Measurements from ENCODE around the gene KBTBD13.

The KBTBD13 gene

DNA sequence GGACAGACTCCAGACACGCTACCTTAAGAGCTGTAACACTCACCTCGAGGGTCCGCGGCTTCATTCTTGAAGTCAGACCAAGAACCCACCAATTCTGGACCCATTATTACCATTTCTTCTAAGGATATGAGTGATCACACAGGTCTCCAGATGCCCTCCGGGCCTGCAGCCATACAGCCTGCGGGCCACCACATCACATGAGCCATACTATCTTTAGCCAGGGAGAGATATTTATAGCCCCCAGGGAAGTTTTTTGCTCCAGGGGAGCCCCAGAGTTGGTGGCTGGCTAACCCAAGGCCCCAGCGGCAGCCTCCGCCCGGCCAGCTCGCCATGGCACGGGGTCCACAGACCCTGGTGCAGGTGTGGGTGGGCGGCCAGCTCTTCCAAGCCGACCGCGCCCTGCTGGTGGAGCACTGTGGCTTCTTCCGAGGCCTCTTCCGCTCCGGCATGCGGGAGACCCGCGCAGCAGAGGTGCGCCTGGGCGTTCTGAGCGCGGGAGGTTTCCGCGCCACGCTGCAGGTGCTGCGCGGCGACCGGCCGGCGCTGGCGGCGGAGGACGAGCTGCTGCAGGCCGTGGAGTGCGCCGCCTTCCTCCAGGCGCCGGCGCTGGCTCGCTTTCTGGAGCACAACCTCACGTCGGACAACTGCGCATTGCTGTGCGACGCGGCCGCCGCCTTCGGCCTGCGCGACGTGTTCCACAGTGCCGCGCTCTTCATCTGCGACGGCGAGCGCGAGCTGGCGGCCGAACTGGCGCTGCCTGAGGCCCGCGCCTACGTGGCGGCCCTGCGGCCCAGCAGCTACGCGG lies at the start of gene KBTBD13:
KBTBD13 (plus strand) TSS at position 261 of the 805 bp plus-strand sequence; CDS start at position 331, 70 bp downstream.
- Mint-ChIP-seq H3K27me3 (peaks cover 42% of the 10 kb centered on the region), H3K4me3 (no peak within 1 kb of the TSS), H3K4me1 (ENCODE audit: low read depth) (peaks cover 15% of the 10 kb centered on the region), H3K9me3 (no peaks in the 10 kb centered on the region), H3K36me3 (ENCODE audit: low read depth) (no peaks in the 10 kb centered on the region), H3K27ac (no peak within 1 kb of the TSS)
- intact Hi-C loops (cut with micrococcal nuclease) = no loop called here

- Mint-ChIP-seq H3K36me3 (ENCODE audit: low read depth) (peaks cover 63% of the 10 kb centered on the region), H3K27me3 (peaks cover 9% of the 10 kb centered on the region), H3K9me3 (no peaks in the 10 kb centered on the region), H3K27ac (no peak overlapping the region), H3K4me3 (no peak overlapping the region), H3K4me1 (ENCODE audit: low read depth) (peaks cover 25% of the 10 kb centered on the region)
- intact Hi-C loops (cut with micrococcal nuclease) = loop anchor here (5.0 kb wide), 1 partner anchor 44 kb away; no protein-coding TSS in a partner anchor
Measured at GRCh38 chr15:65026756-65027155, 49.8 kb upstream of the KBTBD13 start.

GRCh38 chr15:65027593-65027992 lies 49.0 kb upstream of the KBTBD13 start:
- H3K9me3 Mint-ChIP-seq = no peaks in the 10 kb centered on the region
- peaks cover 31% of the 10 kb centered on the region for H3K4me1 Mint-ChIP-seq (ENCODE audit: low read depth)
- H3K4me3 Mint-ChIP-seq = peak overlapping the region; percentile 86
- intact Hi-C loops (cut with micrococcal nuclease) = loop anchor here (5.0 kb wide), 1 partner anchor 45 kb away; no protein-coding TSS in a partner anchor
- peaks cover 16% of the 10 kb centered on the region for H3K27me3 Mint-ChIP-seq
- H3K27ac Mint-ChIP-seq = peak overlapping the region; percentile 80
- H3K36me3 Mint-ChIP-seq (ENCODE audit: low read depth) = peaks cover 55% of the 10 kb centered on the region

- peaks cover 18% of the 10 kb centered on the region for H3K27me3 Mint-ChIP-seq
- H3K36me3 Mint-ChIP-seq (ENCODE audit: low read depth) = peaks cover 48% of the 10 kb centered on the region
- peaks cover 39% of the 10 kb centered on the region for H3K4me1 Mint-ChIP-seq (ENCODE audit: low read depth)
- H3K4me3 Mint-ChIP-seq = peak overlapping the region; percentile 86
- intact Hi-C loops (cut with micrococcal nuclease) = loop anchor here (5.0 kb wide), 1 partner anchor 46 kb away; no protein-coding TSS in a partner anchor
- H3K9me3 Mint-ChIP-seq = no peaks in the 10 kb centered on the region
- H3K27ac Mint-ChIP-seq = peak overlapping the region; percentile 80
Measured at GRCh38 chr15:65028338-65028737, 48.2 kb upstream of the KBTBD13 start.

- Mint-ChIP-seq H3K27ac (peak within 1 kb of the TSS; percentile 80), H3K27me3 (peaks cover 19% of the 10 kb centered on the region), H3K4me3 (peak within 1 kb of the TSS; percentile 86), H3K9me3 (no peaks in the 10 kb centered on the region), H3K4me1 (ENCODE audit: low read depth) (peaks cover 44% of the 10 kb centered on the region), H3K36me3 (ENCODE audit: low read depth) (peaks cover 40% of the 10 kb centered on the region)
- intact Hi-C loops (cut with micrococcal nuclease) = loop anchor here (5.0 kb wide), 1 partner anchor 47 kb away; no protein-coding TSS in a partner anchor
Measured at GRCh38 chr15:65028921-65029735, 47.4 kb upstream of the KBTBD13 start, which contains the start of gene MTFMT. Gene MTFMT, minus strand, starts transcription at chr15:65029639. Its CDS starts 26 bp downstream, at chr15:65029613.

GRCh38 chr15:65029736-65030208 lies 46.8 kb upstream of the KBTBD13 start:
- intact Hi-C loops (cut with micrococcal nuclease) = loop anchor here (5.0 kb wide), 2 partner anchors 47 to 297 kb away; no protein-coding TSS in a partner anchor
- Mint-ChIP-seq H3K27me3 (peaks cover 19% of the 10 kb centered on the region), H3K4me3 (peak overlapping the region; percentile 82), H3K4me1 (ENCODE audit: low read depth) (peaks cover 44% of the 10 kb centered on the region), H3K36me3 (ENCODE audit: low read depth) (peaks cover 33% of the 10 kb centered on the region), H3K9me3 (no peaks in the 10 kb centered on the region), H3K27ac (peak overlapping the region; percentile 80)

DNA sequence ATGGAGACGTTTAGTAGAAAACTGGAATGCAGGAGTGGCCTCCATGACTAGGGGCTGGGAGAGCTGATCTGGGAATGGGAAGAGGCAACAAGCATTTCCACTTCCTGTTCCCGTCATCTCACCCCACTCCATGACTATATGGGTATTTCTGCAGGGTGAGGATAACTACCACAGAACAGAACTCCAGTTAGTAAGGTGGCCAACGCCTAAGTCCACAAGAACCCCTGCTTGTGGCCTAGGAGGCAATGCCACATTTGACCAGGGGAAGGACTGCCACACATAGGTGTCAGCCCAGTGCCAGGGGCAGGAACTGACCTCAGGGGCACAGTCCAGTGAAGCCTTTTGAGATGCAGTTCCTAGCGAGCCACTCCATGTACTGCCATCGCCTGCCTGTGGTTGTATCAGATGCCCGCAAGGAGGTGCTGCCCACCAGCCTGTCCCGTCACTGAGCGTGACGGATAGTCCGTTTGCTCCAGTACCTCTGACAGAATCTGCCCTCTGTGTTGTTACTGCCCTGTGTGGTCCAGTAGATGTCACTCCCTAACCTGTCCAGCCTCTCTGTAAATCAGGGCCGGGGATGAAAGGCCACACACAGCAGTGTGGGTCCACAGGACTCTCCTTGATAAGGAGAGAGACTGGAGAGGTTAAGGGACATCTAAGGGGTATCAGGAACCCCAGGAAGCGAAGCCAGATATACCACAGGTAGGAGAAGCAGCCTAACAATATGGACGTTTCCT lies 43.6 kb upstream of the KBTBD13 start:
- no peak overlapping the region for H3K4me3 Mint-ChIP-seq
- H3K27me3 Mint-ChIP-seq = peaks cover 19% of the 10 kb centered on the region
- H3K9me3 Mint-ChIP-seq = no peaks in the 10 kb centered on the region
- H3K27ac Mint-ChIP-seq = peak overlapping the region; percentile 67
- H3K36me3 Mint-ChIP-seq (ENCODE audit: low read depth) = peaks cover 10% of the 10 kb centered on the region
- peaks cover 26% of the 10 kb centered on the region for H3K4me1 Mint-ChIP-seq (ENCODE audit: low read depth)
- intact Hi-C loops (cut with micrococcal nuclease) = loop anchor here (2.0 to 5.0 kb wide), 2 partner anchors 68 to 301 kb away; no protein-coding TSS in a partner anchor

DNA sequence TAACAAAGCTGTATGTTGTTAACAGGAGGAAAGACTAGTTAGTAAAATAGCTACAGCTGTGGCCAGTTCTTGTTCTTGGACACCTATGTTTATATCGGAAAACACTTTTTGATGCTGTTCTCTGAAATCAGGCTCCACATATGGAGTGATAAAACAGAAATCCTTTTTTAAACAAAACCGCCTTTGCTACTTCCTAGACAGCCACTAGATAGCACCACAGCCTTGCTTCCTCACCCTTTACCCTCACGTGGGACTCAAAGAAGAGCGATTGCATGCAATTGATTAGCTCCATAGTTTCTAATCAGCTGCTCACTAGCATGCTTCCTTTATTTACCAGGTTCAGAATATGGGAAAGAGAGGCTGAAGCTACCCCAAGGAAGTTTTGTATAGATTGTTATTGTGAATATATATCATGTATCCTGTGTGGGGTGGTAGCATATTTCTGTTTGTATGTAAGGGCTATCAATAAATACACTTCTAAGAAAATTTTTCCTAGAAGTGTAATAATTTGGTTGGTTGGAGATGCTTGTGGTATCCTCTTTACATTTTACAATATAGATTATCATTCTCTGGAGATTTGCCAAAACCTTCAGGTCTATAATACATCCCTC lies 42.8 kb upstream of the KBTBD13 start:
- intact Hi-C loops (cut with micrococcal nuclease) = loop anchor here (2.0 to 5.0 kb wide), 2 partner anchors 67 to 301 kb away; no protein-coding TSS in a partner anchor
- Mint-ChIP-seq H3K27ac (no peak overlapping the region), H3K4me3 (no peak overlapping the region), H3K9me3 (no peaks in the 10 kb centered on the region), H3K4me1 (ENCODE audit: low read depth) (peaks cover 19% of the 10 kb centered on the region), H3K27me3 (peaks cover 19% of the 10 kb centered on the region), H3K36me3 (ENCODE audit: low read depth) (peaks cover 3% of the 10 kb centered on the region)

- H3K4me1 Mint-ChIP-seq (ENCODE audit: low read depth) = peaks cover 19% of the 10 kb centered on the region
- intact Hi-C loops (cut with micrococcal nuclease) = loop anchor here (5.0 kb wide), 1 partner anchor 302 kb away; no protein-coding TSS in a partner anchor
- no peak overlapping the region for H3K27ac Mint-ChIP-seq
- H3K27me3 Mint-ChIP-seq = peaks cover 19% of the 10 kb centered on the region
- no peaks in the 10 kb centered on the region for H3K9me3 Mint-ChIP-seq
- H3K36me3 Mint-ChIP-seq (ENCODE audit: low read depth) = no peaks in the 10 kb centered on the region
- H3K4me3 Mint-ChIP-seq = no peak overlapping the region
Measured at GRCh38 chr15:65034719-65035118, 41.8 kb upstream of the KBTBD13 start.

DNA sequence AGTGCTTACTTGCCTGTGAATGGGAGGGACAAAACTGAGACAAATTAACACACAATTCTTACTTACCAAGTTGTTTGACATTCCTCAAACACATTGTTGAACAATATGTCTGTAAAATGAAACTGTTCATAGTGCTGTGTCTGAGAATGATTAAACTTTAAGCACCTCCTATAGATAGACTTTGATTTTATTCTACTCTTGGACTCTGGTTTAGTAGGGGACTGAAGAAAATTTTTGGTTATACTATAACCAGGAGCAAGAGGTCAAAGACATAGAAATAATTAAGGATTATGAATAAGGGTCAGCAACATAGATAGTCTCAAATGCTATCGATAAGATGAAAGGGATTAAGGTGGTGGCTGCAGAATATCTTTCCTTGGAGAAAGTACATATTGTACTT lies 39.2 kb upstream of the KBTBD13 start:
- Mint-ChIP-seq H3K27me3 (peaks cover 9% of the 10 kb centered on the region), H3K4me1 (ENCODE audit: low read depth) (peaks cover 16% of the 10 kb centered on the region), H3K4me3 (no peak overlapping the region), H3K9me3 (no peaks in the 10 kb centered on the region), H3K27ac (no peak overlapping the region), H3K36me3 (ENCODE audit: low read depth) (no peaks in the 10 kb centered on the region)
- intact Hi-C loops (cut with micrococcal nuclease) = no loop called here

- intact Hi-C loops (cut with micrococcal nuclease) = no loop called here
- Mint-ChIP-seq H3K4me3 (no peak overlapping the region), H3K4me1 (ENCODE audit: low read depth) (peaks cover 16% of the 10 kb centered on the region), H3K27me3 (peaks cover 5% of the 10 kb centered on the region), H3K36me3 (ENCODE audit: low read depth) (no peaks in the 10 kb centered on the region), H3K9me3 (no peaks in the 10 kb centered on the region), H3K27ac (no peak overlapping the region)
Measured at GRCh38 chr15:65038428-65038827, 38.1 kb upstream of the KBTBD13 start.

DNA sequence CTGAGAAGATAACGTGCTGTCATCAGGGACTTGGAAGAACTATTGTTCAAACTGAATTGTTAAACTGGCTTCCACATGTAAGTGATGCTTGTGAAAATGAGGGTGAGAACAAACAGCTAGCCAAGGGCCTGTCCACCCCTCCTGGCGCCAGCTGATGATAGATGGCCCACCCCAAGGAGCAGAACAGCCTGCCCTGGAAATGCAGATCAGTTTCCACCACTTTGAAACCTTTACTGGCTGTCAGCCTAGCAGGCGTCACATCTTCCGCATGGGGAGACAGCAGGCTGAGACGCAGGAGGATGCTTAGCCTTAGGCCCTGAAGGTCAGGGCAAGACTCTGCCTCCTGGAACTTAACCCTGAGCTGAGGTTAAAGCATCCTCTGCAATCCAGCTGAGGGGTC lies 37.7 kb upstream of the KBTBD13 start:
- H3K36me3 Mint-ChIP-seq (ENCODE audit: low read depth) = no peaks in the 10 kb centered on the region
- peaks cover 5% of the 10 kb centered on the region for H3K27me3 Mint-ChIP-seq
- H3K9me3 Mint-ChIP-seq = no peaks in the 10 kb centered on the region
- no peak overlapping the region for H3K27ac Mint-ChIP-seq
- intact Hi-C loops (cut with micrococcal nuclease) = no loop called here
- H3K4me3 Mint-ChIP-seq = no peak overlapping the region
- H3K4me1 Mint-ChIP-seq (ENCODE audit: low read depth) = peaks cover 16% of the 10 kb centered on the region

DNA sequence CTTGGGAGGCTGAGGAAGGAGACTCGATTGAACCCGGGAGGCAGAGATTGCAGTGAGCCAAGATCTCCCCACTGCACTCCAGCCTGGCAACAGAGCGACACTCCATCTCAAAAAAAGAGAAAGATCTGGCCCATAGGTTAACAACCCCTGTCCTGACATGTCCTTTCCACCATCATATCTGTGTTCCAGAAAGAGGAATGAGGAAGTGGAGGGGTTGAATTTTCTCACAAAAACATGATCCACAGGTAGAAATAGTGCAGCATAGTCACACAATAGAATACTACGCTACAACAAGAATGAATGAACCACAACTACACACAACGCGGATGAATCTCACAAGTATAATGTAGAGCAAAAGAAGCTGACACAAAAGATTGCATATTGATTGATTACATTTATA lies 36.1 kb upstream of the KBTBD13 start:
- no peak overlapping the region for H3K4me3 Mint-ChIP-seq
- no peaks in the 10 kb centered on the region for H3K9me3 Mint-ChIP-seq
- peaks cover 8% of the 10 kb centered on the region for H3K27me3 Mint-ChIP-seq
- H3K27ac Mint-ChIP-seq = no peak overlapping the region
- H3K4me1 Mint-ChIP-seq (ENCODE audit: low read depth) = peaks cover 22% of the 10 kb centered on the region
- intact Hi-C loops (cut with micrococcal nuclease) = no loop called here
- H3K36me3 Mint-ChIP-seq (ENCODE audit: low read depth) = no peaks in the 10 kb centered on the region

All from dendritic cell treated with granulocyte-macrophage colony-stimulating factor and Interleukin-4, amounts not matched to agents 40 ng/mL and 50 ng/mL, for 4 days (primary cell).